Chondrocyte (in vitro differentiated cells): ENCODE data around the gene MAD1L1. TPM values are rescaled to one million over a fixed set of nuclear protein-coding genes. Genes with fewer than 3 reads are reported as not detected.

Source experiments
- DNase-seq: peaks from one replicate; pipeline ENCODE4 v3.0.0; 2021; ENCODE audit warnings: mixed read lengths, low spot score
- H3K27ac Mint-ChIP-seq: one replicate; pipeline ENCODE4 v1.8.0; 2021; ENCODE audit warnings: mild to moderate bottlenecking, moderate library complexity, mixed read lengths; ENCODE audit not compliant: unreplicated experiment
- H3K27me3 Mint-ChIP-seq: 2 replicates; pipeline ENCODE4 v1.8.0; 2021; ENCODE audit warnings: low read depth, mixed read lengths
- H3K36me3 Mint-ChIP-seq: 2 replicates; pipeline ENCODE4 v1.8.0; 2021; ENCODE audit warnings: low read depth, mixed read lengths
- H3K4me1 Mint-ChIP-seq: 2 replicates; pipeline ENCODE4 v1.8.0; 2021; ENCODE audit warnings: low read depth, mild to moderate bottlenecking, mixed read lengths
- H3K4me3 Mint-ChIP-seq: one replicate; pipeline ENCODE4 v1.8.0; 2021; ENCODE audit warnings: mild to moderate bottlenecking, moderate library complexity, mixed read lengths; ENCODE audit not compliant: unreplicated experiment
- H3K9me3 Mint-ChIP-seq: 2 replicates; pipeline ENCODE4 v1.8.0; 2021; ENCODE audit warnings: low read depth, mixed read lengths
- CTCF ChIP-seq: fragments of 200-600 bp; sonication (generic); IDR thresholded peaks from 2 replicates; pipeline ENCODE4 v1.5.0; 2021; ENCODE audit warnings: antibody characterized with exemption, mild to moderate bottlenecking, moderate library complexity
- microRNA-seq: library from miRNA; unstranded; fragments of <30 nt; microRNA quantifications from one replicate; pipeline ENCODE4 v1.2.0, GENCODE V29; 2020; ENCODE audit warnings: borderline number of aligned reads
- total RNA-seq: library from RNA; stranded (reverse); gene quantifications from 3 replicates; pipeline ENCODE4 v1.2.1, GENCODE V29; 2021

Gene MAD1L1
- total RNA-seq, 1 donor from 2014 or later = 22.7 TPM

- DNase-seq = no peak
- no peaks in the 10 kb centered on the region for H3K4me1 Mint-ChIP-seq
- H3K4me3 Mint-ChIP-seq = no peak overlapping the region
- no peak overlapping the region for H3K27ac Mint-ChIP-seq
- no peak for TF ChIP-seq CTCF
- H3K36me3 Mint-ChIP-seq = no peaks in the 10 kb centered on the region
- H3K27me3 Mint-ChIP-seq = peaks cover 10% of the 10 kb centered on the region
- no peaks in the 10 kb centered on the region for H3K9me3 Mint-ChIP-seq
Observed at GRCh38 chr7:1768832-1769231, 463.9 kb downstream of the MAD1L1 start.

- peak; percentile 34 for TF ChIP-seq CTCF
Observed at GRCh38 chr7:1767524-1767923, 465.2 kb downstream of the MAD1L1 start.

More at GRCh38 chr7:1767524-1767923, 465.2 kb downstream of the MAD1L1 start:
- no peaks in the 10 kb centered on the region for H3K4me1 Mint-ChIP-seq
- no peak overlapping the region for H3K27ac Mint-ChIP-seq
- H3K9me3 Mint-ChIP-seq = no peaks in the 10 kb centered on the region
- peaks cover 6% of the 10 kb centered on the region for H3K27me3 Mint-ChIP-seq
- DNase-seq = no peak
- no peaks in the 10 kb centered on the region for H3K36me3 Mint-ChIP-seq
- H3K4me3 Mint-ChIP-seq = no peak overlapping the region

Small RNA genes within 50 kb of the gene (microRNA-seq; reads per million reads assigned to microRNA genes)
- gene MIR4655 (not detected), gene MIR6836 (not detected)

Other genes with a start within 250 kb of the MAD1L1 start
- 17.7 to 19.8 TPM (median 17.8 TPM) in 3 replicates for gene MRM2, start 9.3 kb upstream of the MAD1L1 start, total RNA-seq
- 9.5 to 15.2 TPM (median 10.0 TPM) in 3 replicates for gene NUDT1, start 9.3 kb upstream of the MAD1L1 start, total RNA-seq
- 34.4 to 45.4 TPM (median 37.2 TPM) in 3 replicates for gene SNX8, start 81.5 kb upstream of the MAD1L1 start, total RNA-seq
- gene EIF3B, start 121.9 kb upstream of the MAD1L1 start, total RNA-seq = 120 to 135 TPM (median 121 TPM) in 3 replicates
- gene CHST12, start 170.7 kb upstream of the MAD1L1 start, total RNA-seq = 20.7 to 31.5 TPM (median 22.4 TPM) in 3 replicates
- gene GRIFIN, start 243.5 kb upstream of the MAD1L1 start, total RNA-seq = not detected in 3 replicates